Fibroblast of peridontal ligament (primary cell): ENCODE data around the gene DUS1L.

Source experiments
- DNase-seq: peaks from one replicate; pipeline ENCODE4 v3.0.0-alpha.2; 2010; ENCODE audit errors: extremely low read depth

DUS1L gene

DNA sequence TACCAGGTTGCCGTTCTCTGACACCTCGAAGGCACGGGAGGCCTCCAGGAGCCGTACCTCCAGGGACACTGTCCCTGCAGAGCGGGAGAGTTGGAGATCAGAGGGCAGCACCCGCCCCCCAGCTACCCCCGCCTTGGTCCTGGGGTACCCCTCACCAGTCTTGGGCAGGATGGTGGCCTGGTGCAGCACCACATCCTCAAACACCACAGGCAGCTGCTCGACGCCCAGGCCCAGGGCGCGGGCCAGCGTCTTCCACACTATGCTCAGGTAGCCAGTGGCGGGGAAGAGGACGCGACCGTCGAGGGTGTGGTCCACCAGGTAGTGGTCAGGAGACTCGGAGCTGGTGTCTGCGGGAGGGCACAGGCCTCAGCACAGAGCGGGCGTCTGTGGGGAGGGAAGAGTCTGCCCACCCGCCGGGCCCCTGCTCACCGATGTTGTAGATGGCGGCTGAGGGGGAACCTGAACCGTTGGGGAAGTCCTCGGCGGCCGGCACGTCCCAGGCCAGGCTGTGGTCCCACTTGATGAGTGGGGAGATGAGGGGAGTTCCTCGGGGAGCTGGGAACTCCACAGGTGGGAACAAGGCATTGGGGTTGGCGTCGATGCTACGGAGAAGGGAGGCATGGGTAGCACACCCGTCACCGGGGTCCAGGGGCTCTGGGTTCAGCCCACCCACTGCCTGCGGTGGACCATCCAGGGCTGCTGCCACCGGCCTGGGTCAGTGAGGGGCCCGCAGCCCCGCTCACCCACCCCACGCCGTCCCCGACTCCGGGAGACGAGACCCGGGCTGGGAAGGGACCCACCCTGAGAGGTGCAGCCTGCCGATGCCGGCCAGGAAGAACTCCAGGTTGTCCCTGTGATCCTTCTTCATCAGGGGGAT, 22.6 kb upstream of the DUS1L start:
- DNase-seq = no peak

DNA sequence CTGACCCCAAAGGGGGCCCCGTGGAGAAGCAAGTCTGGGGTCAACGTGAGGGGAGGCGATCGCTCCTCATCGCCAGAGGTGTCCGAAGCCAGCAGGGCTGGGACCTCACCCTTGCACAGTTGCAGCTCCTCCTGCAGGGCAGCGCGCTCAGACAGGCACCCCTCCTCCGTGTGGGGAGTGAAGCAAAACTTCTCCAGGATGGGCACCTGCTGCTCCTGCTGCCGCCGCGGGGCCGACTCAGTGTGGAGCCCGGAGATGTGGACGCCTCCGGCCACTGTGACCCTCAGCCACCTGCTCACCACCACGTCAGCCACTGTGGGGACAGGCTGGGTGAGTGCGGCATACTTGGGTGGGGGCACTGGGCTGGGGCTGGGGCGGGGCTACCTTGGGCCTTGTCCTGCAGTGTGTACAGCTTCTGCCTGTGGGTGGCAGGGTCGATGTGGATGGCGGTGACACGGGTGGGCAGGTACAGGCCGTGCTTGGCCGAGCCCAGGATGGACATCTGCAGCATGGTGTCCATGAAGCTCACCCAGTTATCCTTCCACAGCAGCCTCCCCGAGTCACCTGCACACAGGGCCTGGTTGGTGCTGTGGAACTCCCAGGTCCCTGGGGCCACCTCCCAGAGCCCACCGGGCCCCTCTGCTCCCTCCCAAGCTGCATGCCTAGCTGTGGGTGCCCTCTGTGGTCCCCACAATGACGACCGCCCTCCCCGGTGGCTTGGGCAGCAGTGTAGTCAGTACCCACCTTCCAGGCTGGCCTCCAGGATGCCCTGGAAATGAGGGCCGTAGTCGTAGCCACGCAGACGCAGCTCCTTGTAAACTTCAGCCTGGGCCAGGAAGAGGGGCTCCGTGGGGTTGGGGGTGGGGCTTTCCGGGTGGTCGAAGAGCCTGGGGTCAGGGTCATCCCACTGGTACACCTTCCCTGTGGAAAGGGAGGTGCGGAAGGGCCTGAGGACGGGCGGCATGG, 21.6 kb upstream of the DUS1L start:
- no peak for DNase-seq

DNA sequence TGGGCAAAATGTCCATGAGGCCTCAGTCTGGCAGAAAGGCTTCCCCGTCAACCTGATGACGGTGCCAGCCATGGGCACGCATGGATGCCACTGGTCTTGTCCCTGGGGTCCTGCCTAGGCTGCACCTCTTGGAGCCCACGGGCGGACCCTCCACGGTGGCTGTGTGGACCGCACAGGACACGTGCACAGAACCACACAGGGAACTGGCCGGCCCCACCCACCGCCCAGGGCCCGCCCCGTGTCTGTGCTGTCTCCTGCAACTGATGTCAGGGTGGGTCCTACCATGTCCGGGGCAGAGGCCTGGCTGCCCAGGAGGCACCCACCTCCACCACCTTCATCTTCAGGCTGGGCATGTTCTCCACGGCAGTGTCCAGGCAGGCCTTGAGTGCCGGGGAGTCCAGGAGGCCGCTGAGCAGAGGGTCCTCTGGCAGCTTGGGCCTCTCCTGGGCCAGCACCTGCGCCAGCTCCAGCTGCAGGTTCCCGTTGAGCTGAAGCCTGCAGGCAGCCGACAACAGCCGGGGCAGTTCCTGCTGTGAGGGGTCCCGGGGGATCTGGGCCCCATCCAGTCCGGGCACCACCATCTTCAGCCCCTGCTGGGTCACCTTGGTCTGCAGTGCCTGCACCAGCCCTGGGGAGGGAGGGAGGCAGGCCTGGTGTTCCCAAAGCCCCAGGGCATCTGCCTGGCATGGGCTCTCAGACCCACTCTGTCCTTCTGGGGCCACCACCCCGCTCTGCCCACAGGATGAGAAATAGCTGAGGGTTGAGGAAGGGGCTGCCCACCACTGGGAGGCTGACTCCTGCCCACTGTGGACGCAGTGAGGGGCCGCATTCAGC, 20.5 kb upstream of the DUS1L start:
- no peak for DNase-seq

DNA sequence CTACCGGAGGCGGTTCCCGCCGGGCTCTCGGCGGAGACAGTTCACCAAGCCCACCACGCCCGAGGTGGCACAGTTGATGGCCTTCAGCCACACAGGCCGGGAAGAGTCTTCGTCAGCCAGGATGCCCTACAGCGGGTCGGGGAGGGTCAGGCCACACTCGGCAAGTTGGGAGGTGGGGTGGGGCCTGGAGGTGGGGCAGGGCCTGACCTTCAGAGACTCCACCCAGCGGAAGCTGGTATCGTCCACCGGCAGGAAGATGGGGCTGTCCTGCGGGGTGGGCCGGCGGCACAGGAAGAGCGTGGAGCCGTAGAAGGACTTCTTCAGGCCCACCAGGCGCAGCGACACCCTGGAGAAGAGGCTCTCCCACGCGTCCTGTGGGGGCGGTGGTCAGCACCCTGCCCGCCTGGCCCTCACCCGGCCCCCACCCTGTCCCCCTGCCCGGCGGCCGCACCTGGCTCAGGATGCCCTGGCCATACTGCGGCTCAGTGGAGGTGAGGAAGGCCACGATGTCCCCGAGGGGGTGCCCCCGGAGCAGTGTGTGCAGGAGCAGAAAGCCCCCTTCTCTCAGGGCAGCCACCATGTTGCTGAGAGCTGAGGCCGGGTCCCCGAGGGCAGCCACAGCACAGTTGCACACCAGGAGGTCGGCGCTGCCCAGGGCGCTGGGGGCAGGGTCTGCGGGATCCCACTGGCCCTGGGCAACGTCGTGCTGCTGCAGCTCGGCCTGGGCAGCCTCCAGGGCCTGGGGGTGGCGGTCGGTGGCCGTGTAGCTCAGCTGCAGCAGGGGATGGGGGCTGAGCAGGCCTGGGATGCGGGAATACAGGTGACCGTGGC, 19.6 kb upstream of the DUS1L start:
- no peak for DNase-seq

DNA sequence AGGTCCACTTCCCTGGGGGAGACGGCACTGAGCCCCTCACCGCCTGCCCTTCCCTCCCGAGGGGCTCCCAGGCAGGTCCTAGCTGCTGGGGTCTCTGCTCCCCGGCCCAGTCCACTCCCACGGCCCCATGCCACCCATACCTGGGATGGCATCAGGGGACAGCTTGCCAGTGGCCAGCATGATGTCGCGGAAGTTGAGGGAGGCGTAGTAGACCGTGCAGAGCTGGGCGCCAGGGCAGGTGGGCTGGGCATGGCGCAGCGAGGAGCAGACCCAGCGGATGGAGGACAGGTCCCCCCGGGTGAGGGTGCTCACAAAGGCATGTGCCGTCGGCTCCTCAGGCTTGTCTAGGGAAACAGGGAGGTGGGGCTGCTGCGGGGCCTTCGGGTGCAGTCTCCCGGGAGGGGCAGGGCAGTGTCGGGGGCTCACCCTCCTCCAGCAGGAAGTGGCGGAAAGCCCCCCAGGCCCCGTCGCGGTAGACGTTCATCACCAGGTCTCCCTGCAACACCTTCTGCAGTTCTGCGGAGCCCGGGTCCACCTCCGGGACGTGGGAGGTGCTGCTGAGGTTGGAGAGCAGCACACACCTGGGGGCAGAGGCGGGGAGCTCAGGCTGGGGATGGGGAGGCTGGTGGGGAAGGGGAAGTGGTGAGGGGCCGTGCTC, 18.9 kb upstream of the DUS1L start:
- DNase-seq = no peak

DNA sequence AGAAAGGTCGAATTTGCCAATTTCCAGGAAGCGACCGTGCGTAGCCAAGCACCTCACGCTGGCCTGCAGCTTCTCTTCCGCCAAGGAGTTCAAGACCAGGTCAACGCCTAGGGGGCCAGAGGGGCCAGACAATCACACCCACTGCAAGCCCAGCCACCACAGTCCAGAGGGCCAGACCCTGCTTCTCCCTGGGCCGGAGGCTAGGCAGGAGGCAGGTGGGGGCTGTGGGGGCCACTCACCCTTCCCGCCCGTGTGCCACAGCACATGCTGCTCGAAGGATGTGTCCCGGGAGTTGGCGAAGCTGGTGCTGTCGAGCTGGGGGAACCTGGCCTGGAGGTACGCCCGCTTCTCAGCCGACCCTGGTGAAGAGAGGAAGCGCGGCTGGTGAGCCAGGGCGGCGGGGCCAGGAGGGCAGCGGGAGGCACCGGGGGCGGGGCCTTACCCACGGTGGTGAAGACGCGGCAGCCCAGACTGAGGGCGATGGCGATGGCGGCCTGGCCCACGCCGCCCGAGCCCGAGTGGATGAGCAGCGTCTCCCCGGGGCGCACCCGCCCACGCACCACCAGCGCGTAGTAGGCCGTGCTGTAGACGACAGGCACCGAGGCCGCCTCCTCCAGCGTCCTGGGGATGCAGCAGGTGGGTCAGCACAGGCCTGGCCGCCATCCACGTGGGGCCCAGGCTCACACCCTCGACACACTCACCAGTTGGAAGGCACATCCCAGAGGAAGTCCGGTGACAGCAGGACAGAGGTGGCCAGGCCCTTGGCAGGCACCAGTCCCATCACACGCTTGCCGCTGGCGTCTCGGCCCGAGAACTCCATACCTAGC, 18.1 kb upstream of the DUS1L start:
- DNase-seq = no peak

DNA sequence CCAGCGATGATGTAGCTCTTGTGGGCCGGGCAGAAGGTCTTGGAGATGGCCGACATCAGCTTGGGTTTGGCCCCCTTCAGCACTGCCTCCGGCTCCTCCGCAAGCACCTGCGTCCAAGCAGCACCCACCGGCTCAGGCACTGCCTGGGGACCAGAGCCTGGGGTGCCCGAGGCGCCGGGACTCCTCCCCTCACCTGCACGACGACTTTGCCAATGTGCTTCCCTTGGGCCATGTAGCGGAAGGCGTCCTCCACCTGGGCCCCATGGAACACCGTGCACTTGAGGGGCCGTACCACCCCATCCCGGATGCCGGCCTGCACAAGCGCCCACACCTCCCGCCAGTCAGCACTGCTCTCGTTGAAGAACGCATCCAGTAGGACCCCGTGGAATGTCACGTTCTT, 17.4 kb upstream of the DUS1L start:
- DNase-seq = no peak

DNA sequence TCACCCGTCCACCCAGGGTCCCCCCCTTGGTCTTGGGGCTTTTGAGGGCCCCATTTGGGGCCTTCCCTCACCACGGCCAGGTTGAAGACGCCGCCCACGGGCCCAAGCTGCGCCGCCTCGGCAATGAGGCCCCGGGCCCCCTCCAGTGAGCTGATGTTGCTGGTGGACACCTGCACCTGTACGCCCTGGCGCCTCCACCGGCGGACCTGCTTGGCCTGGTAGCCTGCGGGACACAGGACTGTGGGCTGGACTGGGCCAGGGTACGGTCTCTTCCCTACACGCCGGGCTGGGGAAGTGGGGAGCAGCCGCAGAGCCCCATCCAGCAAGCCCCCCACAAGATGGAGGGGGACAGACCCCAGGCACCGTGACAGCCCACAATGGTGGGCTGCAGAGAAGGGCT, 16.9 kb upstream of the DUS1L start:
- DNase-seq = no peak

DNA sequence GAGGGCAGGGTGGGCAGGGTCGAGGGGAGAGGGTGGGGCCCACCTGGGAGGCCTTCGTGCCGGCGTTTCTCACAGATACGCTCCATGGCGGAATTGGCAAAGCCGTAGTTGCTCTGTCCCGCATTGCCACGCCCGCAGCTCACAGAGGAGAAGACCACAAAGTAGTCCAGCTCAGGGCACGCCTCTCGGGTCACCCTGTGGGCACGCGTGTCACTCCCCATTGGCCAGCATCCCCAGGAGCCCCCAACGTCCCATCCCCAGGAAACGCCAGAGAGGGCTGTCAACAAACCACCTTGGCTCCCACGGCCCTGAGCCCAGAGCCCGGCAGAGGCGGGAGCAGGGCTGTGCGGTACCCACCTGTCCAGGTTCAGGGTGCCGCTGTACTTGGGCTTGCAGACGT, 16.4 kb upstream of the DUS1L start:
- no peak for DNase-seq

DNA sequence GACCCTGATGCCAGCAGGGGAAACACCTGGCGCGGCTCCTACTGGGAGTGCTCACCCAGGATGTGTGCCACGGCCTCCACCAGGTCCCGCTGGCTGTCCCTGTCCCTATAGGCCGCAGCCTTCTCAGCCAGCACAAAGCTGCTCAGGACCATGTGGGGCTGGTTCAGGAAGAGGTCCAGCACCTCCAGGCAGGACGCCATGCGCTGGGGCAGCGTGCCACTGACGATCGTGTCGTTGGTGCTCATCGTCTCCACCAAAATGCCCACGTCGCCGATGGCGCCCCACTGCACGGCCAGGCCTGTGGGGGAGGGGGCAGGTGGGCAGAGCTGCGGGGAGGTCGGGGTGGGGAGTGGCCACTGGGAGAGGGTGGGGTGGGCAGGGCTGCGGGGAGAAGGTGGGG, 15.9 kb upstream of the DUS1L start:
- no peak for DNase-seq

DNA sequence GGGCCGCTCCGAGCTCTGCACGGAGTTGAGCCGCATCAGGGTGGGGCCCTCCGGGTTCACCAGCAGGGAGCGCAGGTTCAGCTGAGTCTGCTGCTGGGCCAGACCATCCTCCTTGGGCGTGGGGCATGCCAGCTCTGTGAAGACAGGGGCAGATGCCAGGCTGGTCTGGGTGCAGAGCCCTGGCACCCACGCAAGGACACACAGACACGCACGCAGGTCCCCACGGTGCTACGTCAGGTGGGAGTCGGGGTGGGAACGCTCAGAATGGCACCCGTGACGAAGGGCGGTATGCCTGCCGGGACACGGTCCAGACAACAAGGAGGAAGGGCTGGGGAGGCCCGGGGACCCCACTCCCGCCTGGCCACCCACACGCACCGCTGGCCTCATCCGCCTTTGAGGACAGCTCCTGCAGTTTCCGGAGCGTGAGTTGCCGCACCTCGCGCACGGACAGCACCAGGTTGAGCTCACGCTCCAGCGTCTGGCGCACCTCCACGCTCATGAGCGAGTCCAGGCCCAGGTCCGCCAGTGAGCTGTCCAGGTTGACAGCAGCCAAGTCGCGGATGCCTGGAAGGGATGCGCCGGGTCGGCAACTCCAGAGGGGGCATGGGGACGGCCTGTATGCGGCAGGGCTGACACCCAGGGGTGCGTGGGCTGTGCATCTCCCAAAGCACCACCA, 15.3 kb upstream of the DUS1L start:
- DNase-seq = no peak

DNA sequence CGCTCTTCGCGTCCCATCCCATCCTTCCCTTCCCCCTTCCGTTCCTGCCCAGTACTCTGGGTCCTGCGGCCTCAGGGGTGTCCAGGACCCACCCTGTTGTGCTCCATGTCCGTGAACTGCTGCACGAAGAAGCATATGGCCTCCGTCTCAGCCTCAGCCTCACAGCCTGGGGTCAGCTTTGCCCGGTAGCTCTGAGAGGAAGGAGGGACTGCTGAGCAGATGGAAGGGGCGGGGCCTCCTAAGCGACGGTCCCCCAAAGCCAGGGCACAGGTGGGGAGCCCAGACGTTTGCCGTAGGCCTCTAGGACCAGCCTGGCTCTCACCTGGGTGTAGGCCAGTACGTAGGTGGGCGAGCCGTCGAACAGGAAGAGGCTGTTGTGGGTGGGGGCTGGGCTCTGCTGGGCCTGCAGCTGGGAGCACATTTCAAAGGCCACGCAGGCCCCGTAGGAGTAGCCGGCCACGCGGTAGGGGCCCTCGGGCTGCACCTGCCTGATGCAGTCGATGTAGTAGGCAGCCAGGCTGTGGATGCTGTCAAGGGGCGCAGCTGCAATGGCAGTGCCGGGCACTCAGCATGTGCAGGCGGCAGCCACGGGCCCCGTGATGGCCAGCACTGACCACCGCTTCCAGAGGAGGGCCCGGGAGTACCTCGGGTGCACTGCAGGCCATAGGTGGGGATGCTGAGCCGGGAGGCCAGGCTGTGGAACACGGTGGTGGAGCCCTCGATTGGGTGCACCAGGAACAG, 14.6 kb upstream of the DUS1L start:
- no peak for DNase-seq

DNA sequence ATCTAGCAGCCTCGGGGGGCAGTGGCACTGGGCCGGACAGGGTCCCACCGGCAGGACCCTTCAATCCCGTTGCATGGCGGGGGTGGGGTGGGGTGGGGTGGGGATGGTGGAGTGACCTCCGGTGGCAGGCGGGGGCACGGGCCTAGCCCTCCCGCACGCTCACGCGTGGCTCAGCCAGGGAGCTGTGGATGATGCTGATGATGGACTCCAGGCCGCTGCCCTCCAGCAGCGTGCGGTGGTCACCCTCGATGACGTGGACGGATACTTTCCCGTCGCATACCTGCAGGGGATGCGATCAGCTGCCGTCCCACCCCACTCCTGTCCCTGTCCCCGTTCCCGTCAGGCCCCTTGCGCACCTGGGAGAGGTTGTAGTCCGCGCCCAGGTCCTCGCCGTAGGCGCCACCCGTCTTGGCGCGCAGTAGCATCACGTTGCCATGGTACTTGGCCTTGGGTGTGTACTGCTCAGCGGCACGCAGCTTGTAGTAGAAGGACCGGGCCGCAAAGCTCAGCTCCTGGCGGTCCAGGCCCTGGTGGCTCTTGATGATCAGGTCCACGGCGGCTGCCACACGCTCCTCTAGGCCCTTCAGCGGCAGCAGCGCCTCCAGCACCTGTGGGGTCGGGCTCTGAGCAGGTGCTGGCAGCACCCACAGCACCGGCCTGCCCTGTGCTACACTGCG, 13.5 kb upstream of the DUS1L start:
- DNase-seq = no peak

DNA sequence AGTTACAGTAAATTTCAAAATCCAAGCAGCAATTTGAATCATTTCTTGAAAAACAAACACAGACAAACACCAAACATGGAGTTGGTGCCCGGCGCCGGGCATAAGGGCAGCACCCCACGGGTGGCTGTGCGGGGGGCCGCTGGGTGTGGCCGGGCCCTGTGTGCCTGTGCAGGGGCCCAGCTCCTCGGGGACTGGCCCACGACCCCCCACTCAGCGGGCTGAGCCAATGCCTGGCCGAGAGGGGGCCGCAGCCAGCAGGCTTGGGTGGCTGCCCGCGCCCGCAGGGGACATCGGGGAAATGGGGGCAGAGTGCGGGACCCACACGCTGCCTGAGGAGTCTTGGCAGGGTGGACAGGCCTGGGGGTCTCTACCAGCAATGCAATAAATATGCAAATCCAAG, 12.8 kb upstream of the DUS1L start:
- DNase-seq = no peak

DNA sequence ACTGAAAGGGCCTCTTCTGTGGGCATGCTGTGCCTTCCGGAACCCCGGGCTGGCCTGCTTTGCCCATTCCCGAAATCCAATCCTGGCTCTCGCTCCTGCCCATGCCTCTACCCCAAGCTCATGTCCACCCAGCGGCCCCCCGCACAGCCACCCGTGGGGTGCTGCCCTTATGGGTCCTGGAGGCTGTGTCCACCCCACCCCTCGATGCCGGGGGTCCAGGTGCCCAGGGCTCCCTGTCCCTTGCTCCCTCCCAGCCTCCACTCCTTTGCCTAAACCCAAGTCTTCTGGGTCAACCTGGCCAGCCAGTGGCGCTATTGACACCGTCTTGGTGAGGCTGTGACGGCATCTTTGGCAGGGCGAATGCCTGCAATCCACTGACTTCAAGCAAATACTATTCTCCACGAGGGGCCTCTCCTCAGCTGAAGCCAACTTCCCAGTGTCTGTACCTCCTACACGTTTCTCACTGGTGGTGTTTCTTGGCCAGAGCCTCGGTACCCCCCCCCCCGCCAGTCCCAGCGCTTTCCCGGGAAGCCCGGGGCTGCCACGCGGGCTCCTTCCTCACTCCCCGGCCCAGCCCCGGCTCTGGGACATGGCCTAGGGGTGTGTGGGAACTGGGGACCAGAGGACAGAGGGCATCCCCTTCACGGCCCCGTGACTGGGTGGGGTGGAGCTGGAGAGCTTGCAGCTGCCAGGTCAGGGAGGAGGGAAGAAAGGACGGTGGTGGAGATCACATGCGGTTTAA, 12.2 kb upstream of the DUS1L start:
- no peak for DNase-seq

DNA sequence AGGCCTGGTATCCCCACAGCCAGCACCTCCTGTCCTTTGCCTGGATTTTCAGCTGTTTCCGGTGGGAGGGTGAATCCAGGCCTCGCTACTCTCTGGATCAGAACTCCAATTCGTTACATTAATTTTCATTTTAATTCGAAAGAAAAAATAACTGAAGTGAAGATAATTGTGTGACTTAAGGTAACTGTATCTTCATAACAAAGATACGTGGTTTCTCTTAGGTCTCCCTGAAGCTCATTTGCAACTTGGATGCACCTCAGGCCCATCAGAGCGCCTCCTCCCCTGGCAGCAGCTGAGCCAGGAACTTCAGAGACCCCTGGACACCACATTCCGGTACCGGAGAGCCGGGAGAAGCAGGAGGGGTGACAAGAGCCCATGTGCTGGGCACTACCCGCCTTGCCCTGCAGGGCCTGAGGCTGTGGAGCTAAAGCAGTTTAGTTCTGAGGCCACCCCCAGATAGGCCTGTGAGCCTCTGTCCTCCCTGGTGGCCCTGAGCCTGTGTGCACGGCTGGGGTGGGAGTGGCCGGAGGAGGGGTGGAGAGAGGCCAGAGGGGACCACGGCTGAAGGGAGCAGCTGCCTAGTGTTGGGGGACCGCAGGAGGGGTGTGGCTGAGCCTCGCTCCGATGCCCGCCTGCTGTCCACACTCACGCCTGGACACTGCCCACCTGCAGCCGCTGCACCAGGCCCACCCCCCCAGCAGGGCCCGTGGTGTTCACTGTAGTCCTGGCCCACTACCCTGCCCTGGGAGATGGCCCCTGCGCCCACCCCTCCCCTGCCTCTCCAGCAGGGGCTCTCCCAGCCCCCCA, 11.4 kb upstream of the DUS1L start:
- DNase-seq = no peak
